Raji (cell line): Measurements from ENCODE around the gene SH2D1A.

Experiments used
- POLR2A ChIP-seq: IDR thresholded peaks from 2 replicates; pipeline ENCODE4 v1.6.1; 2011; ENCODE audit warnings: low read depth, low read length, control low read depth; ENCODE audit not compliant: insufficient read depth

Gene SH2D1A

DNA sequence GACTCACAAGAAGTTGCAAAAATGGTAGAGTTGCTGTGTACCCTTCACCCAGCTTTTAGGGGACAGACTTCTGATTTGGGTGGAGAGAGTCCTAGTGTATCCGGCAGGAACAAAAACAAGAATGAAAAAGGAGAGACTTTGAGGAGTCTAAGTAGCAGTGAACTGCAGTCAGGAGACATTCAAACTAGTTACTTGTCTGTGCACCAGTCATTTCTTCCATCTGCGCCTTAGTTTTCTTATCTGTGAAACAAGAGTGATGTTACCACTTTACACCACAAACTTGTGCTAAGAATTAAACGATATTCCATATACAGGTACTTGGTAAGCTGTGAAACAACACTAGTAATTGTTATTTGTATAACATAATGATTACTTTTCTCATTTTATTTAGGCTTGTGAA, 47.3 kb downstream of the SH2D1A start:
- no peak for TF ChIP-seq POLR2A

DNA sequence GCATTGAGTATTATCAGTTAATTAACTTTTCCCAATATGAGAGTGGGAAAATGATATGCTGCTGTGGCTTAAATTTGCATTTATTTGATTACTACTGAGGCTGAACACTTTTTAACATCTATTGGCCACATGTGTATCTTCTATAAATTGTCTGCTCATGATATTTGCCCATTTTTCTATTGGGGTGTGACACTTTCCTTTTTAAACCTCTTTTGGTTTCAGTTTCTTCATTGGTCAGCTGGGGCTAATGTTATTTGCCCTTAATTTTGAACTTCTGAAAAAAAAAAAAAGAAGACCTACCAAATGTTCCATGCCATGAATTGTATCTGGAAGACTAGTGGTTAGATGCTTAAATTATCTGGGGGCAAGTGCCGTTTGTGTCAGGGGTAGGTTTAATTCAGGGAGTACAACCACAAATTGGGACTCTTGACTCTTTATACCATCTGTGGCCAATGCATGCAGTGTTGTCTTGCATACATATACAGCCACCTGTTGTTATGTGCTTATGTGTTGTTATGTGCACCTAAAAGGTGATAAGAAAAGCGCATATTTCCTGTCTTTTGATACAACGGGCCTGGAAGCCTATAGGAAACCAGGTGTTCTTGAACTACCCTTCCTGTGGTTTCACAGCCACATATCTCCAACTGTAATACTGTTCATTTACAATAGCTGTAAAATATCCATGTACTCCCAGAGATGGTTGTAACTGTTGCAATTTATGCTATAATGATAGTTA, 49.0 kb downstream of the SH2D1A start:
- TF ChIP-seq POLR2A = no peak

DNA sequence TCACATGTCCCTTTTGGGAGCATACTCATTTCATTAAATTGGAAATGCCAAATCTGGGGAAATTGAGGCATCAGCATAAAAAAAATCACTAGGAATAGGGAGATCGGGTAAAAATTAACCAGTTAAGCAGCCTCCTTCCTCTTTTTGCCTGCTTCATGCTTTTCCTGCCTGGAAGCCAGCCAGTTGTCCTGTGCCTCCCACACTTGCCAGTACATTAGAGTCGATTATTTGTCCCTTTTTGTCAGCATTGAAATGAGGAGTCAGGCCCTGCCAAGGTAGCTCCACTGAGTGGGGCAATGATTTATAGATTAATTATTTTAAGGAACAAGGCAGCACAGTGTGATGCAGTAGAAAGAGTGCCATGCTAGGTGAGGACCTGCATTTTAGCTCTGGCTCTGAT, 55.3 kb downstream of the SH2D1A start:
- TF ChIP-seq POLR2A = no peak

DNA sequence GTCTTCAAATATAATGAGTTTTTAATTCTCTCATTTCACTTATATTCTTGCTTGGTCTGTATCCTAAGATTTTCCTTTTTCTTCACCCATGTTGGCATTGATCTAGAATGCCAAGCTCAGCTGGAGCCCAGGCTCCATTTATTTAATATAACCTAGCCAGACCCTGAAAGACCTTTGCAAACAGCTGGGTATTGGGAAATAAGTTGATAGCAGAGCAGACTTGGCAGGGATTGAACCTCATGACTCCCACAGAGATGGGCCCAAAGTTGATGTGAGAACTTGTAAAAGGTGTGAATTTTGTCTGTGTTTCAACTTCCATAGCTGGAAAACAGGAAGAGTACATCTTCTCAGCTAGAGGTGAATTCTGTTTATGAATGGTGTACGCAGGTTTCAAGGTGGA, 59.5 kb downstream of the SH2D1A start:
- no peak for TF ChIP-seq POLR2A

DNA sequence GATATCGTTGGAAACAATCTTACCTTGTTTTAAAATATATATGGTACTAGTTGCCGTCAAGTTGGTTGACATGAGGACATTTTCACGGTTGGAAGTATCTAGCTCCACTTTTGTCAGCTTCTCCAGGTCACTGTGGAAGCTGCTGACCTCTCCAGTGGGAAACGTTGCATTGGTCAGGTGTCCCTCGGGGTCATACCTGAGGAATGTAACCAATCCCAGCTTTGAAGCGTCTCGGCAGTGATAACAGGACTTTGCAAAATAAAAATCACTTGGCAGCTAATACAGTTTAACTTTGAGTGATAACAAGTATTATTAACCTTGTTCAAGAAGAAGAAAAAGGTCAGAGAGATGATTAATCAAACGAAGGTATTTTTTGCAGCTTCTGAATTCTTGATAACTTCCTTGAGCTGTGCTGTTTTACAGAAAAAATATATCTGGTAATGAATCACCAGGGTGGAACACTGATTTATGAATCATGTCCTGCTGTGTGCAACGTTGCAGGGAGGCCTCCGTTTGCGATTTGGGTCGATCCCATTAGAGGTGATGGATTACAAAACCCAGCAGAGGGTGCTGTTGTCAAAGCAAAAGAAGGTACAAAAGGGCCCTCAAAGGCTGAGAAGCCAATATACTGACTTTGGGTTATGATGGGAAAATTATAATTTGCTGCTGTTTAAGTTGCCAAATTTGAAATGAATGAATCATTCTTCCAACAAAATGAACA, 60.1 kb downstream of the SH2D1A start:
- no peak for TF ChIP-seq POLR2A

DNA sequence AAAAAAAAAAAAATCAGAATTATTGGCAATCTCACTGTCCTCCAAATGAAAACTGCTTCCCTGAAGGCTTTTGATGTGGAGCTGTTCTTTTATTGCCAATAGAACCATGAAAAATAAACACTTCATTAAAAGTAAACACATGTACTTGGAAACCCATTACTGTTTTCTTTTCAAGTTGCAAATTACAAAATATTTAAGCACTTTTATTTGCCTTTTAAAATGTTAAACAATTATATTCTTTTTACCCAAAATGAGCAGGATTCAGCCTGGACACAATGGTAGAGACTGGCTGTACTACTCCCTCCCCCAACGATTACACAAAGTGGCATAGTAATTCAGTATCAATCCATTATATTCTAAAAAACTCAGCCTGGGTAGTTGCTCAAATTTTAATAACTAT, 60.9 kb downstream of the SH2D1A start:
- TF ChIP-seq POLR2A = no peak

DNA sequence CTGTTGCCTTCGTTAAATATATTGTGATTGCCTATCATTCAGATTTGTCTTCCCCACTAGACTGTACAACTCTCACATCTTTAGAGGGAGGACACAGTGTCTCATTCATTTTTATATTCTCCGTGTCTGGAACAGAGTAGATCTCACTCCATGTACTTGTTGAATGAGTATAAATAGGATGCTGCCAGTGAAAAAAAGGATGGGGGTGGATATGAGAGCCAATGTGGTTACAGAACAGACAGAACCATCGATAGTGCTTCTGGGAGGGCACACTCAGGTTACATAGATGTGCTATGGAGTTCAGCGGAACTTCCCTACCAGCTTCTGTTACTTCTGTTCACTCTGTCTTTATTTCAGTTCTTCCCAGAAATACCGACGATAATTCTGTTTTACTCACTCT, 66.9 kb downstream of the SH2D1A start:
- TF ChIP-seq POLR2A = no peak

DNA sequence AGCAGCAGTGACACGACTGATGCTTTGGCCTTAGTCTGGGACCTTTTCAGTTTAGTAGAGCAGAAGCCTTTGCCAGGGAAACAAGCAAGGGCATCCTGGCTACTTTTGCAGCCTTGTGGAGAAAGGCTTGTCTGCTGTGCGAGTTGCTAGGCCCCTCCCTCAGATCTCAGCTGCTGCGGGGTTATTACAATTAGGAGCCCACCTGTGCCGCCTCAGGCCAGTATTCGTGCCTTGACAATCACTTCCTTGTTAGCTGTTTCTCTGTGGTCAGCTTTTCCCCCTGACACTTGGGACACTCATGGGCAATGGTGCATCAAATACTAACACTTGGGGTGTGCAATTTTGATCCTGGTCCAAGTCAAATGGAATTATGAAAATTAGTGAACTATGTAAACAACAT, 67.9 kb downstream of the SH2D1A start:
- TF ChIP-seq POLR2A = no peak

DNA sequence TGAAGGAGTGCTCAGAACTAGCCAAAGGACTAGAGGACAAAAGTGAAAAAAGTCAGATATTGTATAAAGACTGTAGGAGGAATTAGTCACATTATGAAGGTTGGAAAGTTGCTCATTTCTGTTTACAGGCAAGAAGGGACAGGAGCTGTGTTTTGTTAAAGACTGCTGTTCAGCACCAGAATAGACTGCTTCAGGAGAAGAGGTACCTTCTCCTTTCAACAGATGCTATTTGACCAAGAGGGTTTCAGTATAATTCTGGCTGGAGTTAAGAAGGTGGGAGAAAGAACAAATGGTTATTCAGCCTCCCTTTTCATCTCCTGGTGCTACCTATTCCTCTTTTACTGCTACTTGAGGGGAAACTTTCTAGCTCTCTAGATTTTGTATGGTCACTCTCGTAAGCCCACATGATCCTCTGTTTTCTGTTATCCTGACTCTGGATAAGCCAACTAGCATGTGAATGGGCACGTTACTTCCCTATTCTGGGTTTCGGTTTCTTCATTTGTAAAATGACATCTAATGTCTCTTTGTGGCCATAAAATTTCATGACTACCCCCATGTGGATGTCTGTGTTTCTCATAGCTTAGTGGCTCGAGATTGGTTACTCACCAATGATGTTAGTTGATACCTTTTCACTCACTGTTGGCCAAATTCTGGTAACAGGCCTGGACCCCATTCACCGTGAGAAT, 68.9 kb downstream of the SH2D1A start:
- no peak for TF ChIP-seq POLR2A

DNA sequence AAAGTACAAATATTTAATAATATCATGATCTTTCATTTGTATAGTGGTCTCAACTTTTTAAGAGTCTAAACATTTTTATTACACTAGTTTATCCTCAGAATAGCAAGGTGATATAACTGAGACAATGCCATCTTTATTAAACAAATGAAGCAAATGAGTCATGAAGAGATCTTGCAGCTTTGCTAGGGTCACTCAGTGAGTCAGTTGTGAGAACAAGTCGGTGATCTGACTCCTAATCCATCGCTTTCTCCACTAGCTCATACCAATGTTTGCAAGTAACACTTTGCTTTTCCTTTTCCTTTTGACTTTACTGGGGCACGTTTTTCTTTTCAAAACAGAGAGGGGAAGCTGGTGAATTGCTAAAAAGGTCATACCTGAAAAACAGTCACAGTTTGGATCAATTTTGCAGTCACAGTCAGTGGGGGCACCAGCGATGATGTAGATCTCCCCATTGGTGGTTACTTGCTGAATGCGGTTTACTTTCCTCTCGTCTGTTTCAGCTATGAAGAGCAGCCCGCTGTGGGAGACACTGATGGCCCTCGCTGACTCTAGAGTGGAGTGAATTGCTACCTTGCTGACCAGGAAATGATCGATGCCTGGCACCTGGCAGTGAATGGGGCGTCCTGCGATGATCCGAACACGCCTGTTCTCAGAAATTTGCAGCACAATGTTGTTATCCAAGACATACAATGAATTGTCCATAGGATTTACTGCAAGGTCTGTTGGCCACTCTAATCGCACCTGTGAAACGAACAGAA, 75.7 kb downstream of the SH2D1A start:
- TF ChIP-seq POLR2A = no peak
